ENCODE measurements around the gene KSR2.
"Not testable (repeated sequence)": the region's sequence is repeated elsewhere in the genome, so short reads cannot be mapped to it uniquely, and the experiment has no call there.

The KSR2 gene

DNA sequence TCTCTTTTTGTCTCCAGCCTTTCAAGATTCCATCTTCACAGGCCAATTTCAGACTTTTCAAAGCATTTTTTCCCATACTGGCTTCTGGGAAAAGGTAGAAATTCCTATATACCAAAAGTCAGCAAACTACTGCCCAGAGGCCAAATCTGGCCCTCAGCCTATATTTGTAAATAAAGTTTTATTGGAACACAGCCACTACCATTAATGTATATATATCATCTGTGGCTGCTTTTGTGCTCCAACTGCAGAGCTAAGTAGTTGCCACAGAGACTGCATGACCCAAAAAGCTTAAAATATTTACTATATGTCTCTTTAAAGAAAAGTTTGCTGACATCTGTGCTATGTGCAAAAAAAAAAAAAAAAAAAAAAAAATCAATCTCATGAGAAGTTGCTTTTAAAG lies 76.3 kb downstream of the KSR2 start:
- Histone ChIP-seq H2BK5ac (ENCODE audit: low read depth, low read length, poor library complexity) (no peak overlapping the region), H2AFZ (ENCODE audit: insufficient read depth, low read length, poor library complexity) (no peak overlapping the region), H2BK120ac (ENCODE audit: insufficient read depth, low read length, poor library complexity) (no peak overlapping the region), H3K27me3 (ENCODE audit: insufficient read depth, low read length) (no peaks in the 10 kb centered on the region), H3K36me3 (ENCODE audit: control insufficient read depth in 1 of 2, insufficient read depth in 2 of 2, low read length in 2 of 2) (no peaks in the 10 kb centered on the region), H3K4ac (ENCODE audit: low read depth, low read length) (no peak overlapping the region), H3K23ac (ENCODE audit: low read length) (no peak overlapping the region), H3K79me2 (ENCODE audit: control insufficient read depth, insufficient read depth, low read length, poor library complexity) (no peaks in the 10 kb centered on the region), H3K14ac (ENCODE audit: low read length) (no peak overlapping the region), H2AK5ac (ENCODE audit: low read length) (no peak overlapping the region), H3K4me1 (ENCODE audit: control insufficient read depth in 1 of 2, insufficient read depth in 2 of 2, low read length in 2 of 2) (no peaks in the 10 kb centered on the region), H3K27ac (ENCODE audit: low read depth, low read length) (no peak overlapping the region), H3K4me2 (ENCODE audit: low read length) (no peak overlapping the region), H4K12ac (ENCODE audit: low read depth, low read length) (no peak overlapping the region), H3K4me3 (ENCODE audit: low read depth, low read length) (no peak overlapping the region), H3K9me3 (ENCODE audit: insufficient read depth, low read depth, low read length) (no peaks in the 10 kb centered on the region), H3K9ac (ENCODE audit: low read length) (no peak overlapping the region), H2BK12ac (ENCODE audit: low read length) (no peak overlapping the region), H4K91ac (ENCODE audit: low read depth, low read length) (no peak overlapping the region), H3K79me1 (ENCODE audit: low read length) (no peaks in the 10 kb centered on the region), H3K18ac (ENCODE audit: low read length) (no peak overlapping the region), H4K8ac (ENCODE audit: low read depth, low read length) (no peak overlapping the region)
- DNase-seq = no peak

DNA sequence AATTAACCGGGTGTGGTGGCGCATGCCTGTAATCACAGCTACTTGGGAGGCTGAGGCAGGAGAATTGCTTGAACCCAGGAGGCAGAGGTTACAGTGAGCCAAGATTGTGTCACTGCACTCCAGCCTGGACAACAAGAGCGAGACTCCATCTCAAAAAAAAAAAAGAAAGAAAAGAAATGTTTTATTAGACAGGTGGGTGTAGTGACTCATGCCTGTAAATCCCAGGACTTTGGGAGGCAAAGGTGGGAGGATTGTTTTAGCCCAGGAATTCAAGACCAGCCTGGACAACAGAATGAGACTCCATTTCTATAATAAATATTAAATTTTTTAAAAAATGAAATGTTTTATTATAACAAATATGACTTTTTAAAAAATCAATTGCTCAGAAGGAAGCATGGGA lies 77.5 kb downstream of the KSR2 start:
- no CpG with 5 or more reads among the region's 3 CpGs for WGBS (ENCODE audit: extremely low coverage, insufficient coverage, insufficient read length)

DNA sequence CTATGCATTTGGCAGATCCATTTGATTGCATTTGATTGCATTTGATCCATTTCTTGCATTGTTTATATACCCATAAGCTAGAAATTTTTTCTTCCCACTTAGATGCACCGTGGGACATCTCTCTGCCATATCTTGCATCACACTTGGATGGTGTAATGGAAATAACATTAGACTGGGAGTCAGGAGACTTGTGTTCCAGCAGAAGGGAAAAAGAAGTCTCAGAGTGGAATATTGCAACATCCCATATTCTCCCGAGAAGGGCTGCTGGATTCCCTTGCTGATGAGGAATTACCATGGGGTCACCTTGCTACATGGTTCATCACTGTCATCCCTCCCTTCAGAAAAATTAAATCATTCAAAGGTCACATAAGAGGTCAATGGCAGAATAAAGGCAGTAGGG lies 78.1 kb downstream of the KSR2 start:
- Histone ChIP-seq H3K9ac (ENCODE audit: low read length) (no peak overlapping the region), H3K27ac (ENCODE audit: low read depth, low read length) (no peak overlapping the region), H2BK5ac (ENCODE audit: low read depth, low read length, poor library complexity) (no peak overlapping the region), H3K79me1 (ENCODE audit: low read length) (no peaks in the 10 kb centered on the region), H4K8ac (ENCODE audit: low read depth, low read length) (no peak overlapping the region), H3K23ac (ENCODE audit: low read length) (no peak overlapping the region), H3K18ac (ENCODE audit: low read length) (no peak overlapping the region), H3K4me2 (ENCODE audit: low read length) (no peak overlapping the region), H2BK120ac (ENCODE audit: insufficient read depth, low read length, poor library complexity) (no peak overlapping the region), H2AK5ac (ENCODE audit: low read length) (no peak overlapping the region), H3K79me2 (ENCODE audit: control insufficient read depth, insufficient read depth, low read length, poor library complexity) (no peaks in the 10 kb centered on the region), H4K91ac (ENCODE audit: low read depth, low read length) (no peak overlapping the region), H3K27me3 (ENCODE audit: insufficient read depth, low read length) (no peaks in the 10 kb centered on the region), H2AFZ (ENCODE audit: insufficient read depth, low read length, poor library complexity) (no peak overlapping the region), H3K9me3 (ENCODE audit: insufficient read depth, low read depth, low read length) (no peaks in the 10 kb centered on the region), H3K36me3 (ENCODE audit: control insufficient read depth in 1 of 2, insufficient read depth in 2 of 2, low read length in 2 of 2) (no peaks in the 10 kb centered on the region), H4K12ac (ENCODE audit: low read depth, low read length) (no peak overlapping the region), H3K4me3 (ENCODE audit: low read depth, low read length) (no peak overlapping the region), H3K14ac (ENCODE audit: low read length) (no peak overlapping the region), H2BK12ac (ENCODE audit: low read length) (no peak overlapping the region), H3K4ac (ENCODE audit: low read depth, low read length) (no peak overlapping the region), H3K4me1 (ENCODE audit: control insufficient read depth in 1 of 2, insufficient read depth in 2 of 2, low read length in 2 of 2) (no peaks in the 10 kb centered on the region)
- WGBS (ENCODE audit: extremely low coverage, insufficient coverage, insufficient read length) = no CpG with 5 or more reads among the region's 2 CpGs
- DNase-seq = no peak

More for the DNA sequence above, 77.5 kb downstream of the KSR2 start:
- not testable (repeated sequence) for H3K4me3 ChIP-seq (ENCODE audit: low read depth, low read length); H2AFZ ChIP-seq (ENCODE audit: insufficient read depth, low read length, poor library complexity); H2AK5ac ChIP-seq (ENCODE audit: low read length); H2BK12ac ChIP-seq (ENCODE audit: low read length); H2BK120ac ChIP-seq (ENCODE audit: insufficient read depth, low read length, poor library complexity); H3K9ac ChIP-seq (ENCODE audit: low read length); H3K14ac ChIP-seq (ENCODE audit: low read length); H3K79me2 ChIP-seq (ENCODE audit: control insufficient read depth, insufficient read depth, low read length, poor library complexity); H3K79me1 ChIP-seq (ENCODE audit: low read length); H3K4me1 ChIP-seq (ENCODE audit: control insufficient read depth in 1 of 2, insufficient read depth in 2 of 2, low read length in 2 of 2); DNase-seq; H2BK5ac ChIP-seq (ENCODE audit: low read depth, low read length, poor library complexity); H3K4ac ChIP-seq (ENCODE audit: low read depth, low read length); H4K12ac ChIP-seq (ENCODE audit: low read depth, low read length); H3K4me2 ChIP-seq (ENCODE audit: low read length); H3K36me3 ChIP-seq (ENCODE audit: control insufficient read depth in 1 of 2, insufficient read depth in 2 of 2, low read length in 2 of 2); H3K9me3 ChIP-seq (ENCODE audit: insufficient read depth, low read depth, low read length); H3K27me3 ChIP-seq (ENCODE audit: insufficient read depth, low read length); H4K8ac ChIP-seq (ENCODE audit: low read depth, low read length); H3K23ac ChIP-seq (ENCODE audit: low read length); H3K18ac ChIP-seq (ENCODE audit: low read length); H3K27ac ChIP-seq (ENCODE audit: low read depth, low read length); H4K91ac ChIP-seq (ENCODE audit: low read depth, low read length)

DNA sequence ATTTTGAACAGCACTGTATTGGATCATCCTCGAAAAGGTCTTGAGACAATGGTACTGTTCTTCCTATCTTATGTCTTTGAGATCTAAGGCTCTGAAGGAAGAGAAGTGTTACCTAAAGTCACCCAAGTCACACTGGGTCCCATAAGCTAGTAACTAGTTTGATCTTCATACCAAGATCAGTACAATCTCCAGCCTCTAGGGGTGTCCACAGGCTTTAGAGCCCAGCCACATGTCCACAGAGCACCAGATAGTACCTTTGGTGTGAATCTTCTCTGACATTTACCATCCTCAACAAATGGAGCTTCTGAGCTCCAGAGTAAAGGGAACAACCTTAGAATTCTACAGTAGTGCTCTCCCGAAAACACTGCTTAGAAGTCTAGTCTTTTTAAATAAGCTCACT lies 78.7 kb downstream of the KSR2 start:
- Histone ChIP-seq H4K8ac (ENCODE audit: low read depth, low read length) (no peak overlapping the region), H2AFZ (ENCODE audit: insufficient read depth, low read length, poor library complexity) (no peak overlapping the region), H3K36me3 (ENCODE audit: control insufficient read depth in 1 of 2, insufficient read depth in 2 of 2, low read length in 2 of 2) (no peaks in the 10 kb centered on the region), H3K27ac (ENCODE audit: low read depth, low read length) (no peak overlapping the region), H2BK5ac (ENCODE audit: low read depth, low read length, poor library complexity) (no peak overlapping the region), H2BK12ac (ENCODE audit: low read length) (no peak overlapping the region), H2AK5ac (ENCODE audit: low read length) (no peak overlapping the region), H3K4me1 (ENCODE audit: control insufficient read depth in 1 of 2, insufficient read depth in 2 of 2, low read length in 2 of 2) (no peaks in the 10 kb centered on the region), H3K9me3 (ENCODE audit: insufficient read depth, low read depth, low read length) (no peaks in the 10 kb centered on the region), H2BK120ac (ENCODE audit: insufficient read depth, low read length, poor library complexity) (no peak overlapping the region), H4K91ac (ENCODE audit: low read depth, low read length) (no peak overlapping the region), H3K4ac (ENCODE audit: low read depth, low read length) (no peak overlapping the region), H3K18ac (ENCODE audit: low read length) (no peak overlapping the region), H3K23ac (ENCODE audit: low read length) (no peak overlapping the region), H3K9ac (ENCODE audit: low read length) (no peak overlapping the region), H3K79me2 (ENCODE audit: control insufficient read depth, insufficient read depth, low read length, poor library complexity) (no peaks in the 10 kb centered on the region), H3K4me3 (ENCODE audit: low read depth, low read length) (no peak overlapping the region), H3K4me2 (ENCODE audit: low read length) (no peak overlapping the region), H3K79me1 (ENCODE audit: low read length) (no peaks in the 10 kb centered on the region), H4K12ac (ENCODE audit: low read depth, low read length) (no peak overlapping the region), H3K27me3 (ENCODE audit: insufficient read depth, low read length) (no peaks in the 10 kb centered on the region), H3K14ac (ENCODE audit: low read length) (no peak overlapping the region)
- WGBS (ENCODE audit: extremely low coverage, insufficient coverage, insufficient read length) = no CpG with 5 or more reads among the region's 2 CpGs
- DNase-seq = peak in 1 of 2 donors; percentile 20

DNA sequence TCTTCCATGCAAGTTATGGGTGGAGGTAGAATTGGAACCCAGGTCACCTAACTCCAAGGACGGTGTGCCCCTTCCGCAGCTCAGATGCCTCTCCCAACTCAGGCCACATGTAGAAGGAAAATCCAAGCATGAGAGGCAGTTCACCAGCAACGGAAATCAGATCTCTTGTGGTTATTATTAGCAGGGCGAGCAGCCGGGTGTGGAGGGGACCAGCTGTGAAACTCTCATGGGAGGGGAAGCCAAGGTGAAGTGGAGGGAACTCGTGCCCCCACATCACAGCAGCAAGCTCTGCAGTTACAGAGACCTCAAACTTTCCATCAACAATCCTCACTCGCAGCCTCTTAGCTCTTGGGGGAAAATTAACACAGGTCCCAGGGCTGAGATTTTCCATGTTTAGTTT lies 79.7 kb downstream of the KSR2 start:
- Histone ChIP-seq H4K12ac (ENCODE audit: low read depth, low read length) (no peak overlapping the region), H3K79me1 (ENCODE audit: low read length) (no peaks in the 10 kb centered on the region), H3K14ac (ENCODE audit: low read length) (no peak overlapping the region), H3K9me3 (ENCODE audit: insufficient read depth, low read depth, low read length) (no peaks in the 10 kb centered on the region), H3K4me1 (ENCODE audit: control insufficient read depth in 1 of 2, insufficient read depth in 2 of 2, low read length in 2 of 2) (no peaks in the 10 kb centered on the region), H3K4ac (ENCODE audit: low read depth, low read length) (no peak overlapping the region), H3K36me3 (ENCODE audit: control insufficient read depth in 1 of 2, insufficient read depth in 2 of 2, low read length in 2 of 2) (no peaks in the 10 kb centered on the region), H2BK12ac (ENCODE audit: low read length) (no peak overlapping the region), H3K23ac (ENCODE audit: low read length) (no peak overlapping the region), H4K91ac (ENCODE audit: low read depth, low read length) (no peak overlapping the region), H2AK5ac (ENCODE audit: low read length) (no peak overlapping the region), H2AFZ (ENCODE audit: insufficient read depth, low read length, poor library complexity) (no peak overlapping the region), H3K27me3 (ENCODE audit: insufficient read depth, low read length) (no peaks in the 10 kb centered on the region), H3K4me2 (ENCODE audit: low read length) (no peak overlapping the region), H3K18ac (ENCODE audit: low read length) (no peak overlapping the region), H3K79me2 (ENCODE audit: control insufficient read depth, insufficient read depth, low read length, poor library complexity) (no peaks in the 10 kb centered on the region), H3K27ac (ENCODE audit: low read depth, low read length) (no peak overlapping the region), H2BK5ac (ENCODE audit: low read depth, low read length, poor library complexity) (no peak overlapping the region), H3K4me3 (ENCODE audit: low read depth, low read length) (no peak overlapping the region), H3K9ac (ENCODE audit: low read length) (no peak overlapping the region), H4K8ac (ENCODE audit: low read depth, low read length) (no peak overlapping the region), H2BK120ac (ENCODE audit: insufficient read depth, low read length, poor library complexity) (no peak overlapping the region)
- no CpG with 5 or more reads among the region's 7 CpGs for WGBS (ENCODE audit: extremely low coverage, insufficient coverage, insufficient read length)
- no peak for DNase-seq
